MM.1S (cell line): ENCODE data around the gene MRPL16.

Experiments used
- DNase-seq: peaks from one replicate; pipeline ENCODE4 v3.0.0-alpha.2; 2015
- H2AFZ ChIP-seq: fragments of 300-600 bp; sonication (generic); 2 replicates; pipeline ENCODE4 v1.6.0; 2016; ENCODE audit warnings: antibody characterized with exemption, low read length
- H3F3A ChIP-seq: fragments of 300-600 bp; sonication (generic); 2 replicates; pipeline ENCODE4 v1.6.1; 2016; ENCODE audit warnings: mild to moderate bottlenecking, antibody characterized with exemption, low read length, moderate library complexity, mixed read lengths; ENCODE audit not compliant: insufficient read depth
- H3K27ac ChIP-seq: fragments of 300-600 bp; sonication (generic); 2 replicates; pipeline ENCODE4 v1.5.1; 2016; ENCODE audit warnings: mild to moderate bottlenecking, low read length
- H3K27me3 ChIP-seq: fragments of 300-600 bp; sonication (generic); replicated peaks from 2 replicates; pipeline ENCODE4 v1.6.0; 2016; ENCODE audit warnings: low read length; ENCODE audit not compliant: insufficient read depth
- H3K36me3 ChIP-seq: fragments of 300-600 bp; sonication (generic); replicated peaks from 2 replicates; pipeline ENCODE4 v1.6.1; 2016; ENCODE audit warnings: mild to moderate bottlenecking, low read length, mixed read lengths; ENCODE audit not compliant: insufficient read depth
- H3K4me1 ChIP-seq: fragments of 300-600 bp; sonication (generic); 2 replicates; pipeline ENCODE4 v1.6.1; 2016; ENCODE audit warnings: low read length, mixed read lengths
- H3K4me2 ChIP-seq: fragments of 300-600 bp; sonication (generic); 2 replicates; pipeline ENCODE4 v1.6.0; 2016; ENCODE audit warnings: low read depth, low read length
- H3K4me3 ChIP-seq: fragments of 300-600 bp; sonication (generic); 2 replicates; pipeline ENCODE4 v1.5.1; 2016; ENCODE audit warnings: low read length, mixed read lengths
- H3K79me2 ChIP-seq: fragments of 300-600 bp; sonication (generic); 2 replicates; pipeline ENCODE4 v1.6.1; 2016; ENCODE audit warnings: mixed run types, low read length, mixed read lengths
- H3K9ac ChIP-seq: fragments of 300-600 bp; sonication (generic); 2 replicates; pipeline ENCODE4 v1.6.1; 2016; ENCODE audit warnings: low read length, mixed read lengths
- H3K9me2 ChIP-seq: fragments of 300-600 bp; sonication (generic); replicated peaks from 2 replicates; pipeline ENCODE4 v1.6.1; 2016; ENCODE audit warnings: mild to moderate bottlenecking, low read length, mixed read lengths; ENCODE audit not compliant: insufficient read depth
- H3K9me3 ChIP-seq: fragments of 300-600 bp; sonication (generic); replicated peaks from 2 replicates; pipeline ENCODE4 v1.6.1; 2016; ENCODE audit warnings: mild to moderate bottlenecking, low read length, mixed read lengths; ENCODE audit not compliant: insufficient read depth
- H4K20me1 ChIP-seq: fragments of 300-600 bp; sonication (generic); 2 replicates; pipeline ENCODE4 v1.6.1; 2016; ENCODE audit warnings: mild to moderate bottlenecking, low read length, moderate library complexity, mixed read lengths; ENCODE audit not compliant: insufficient read depth
- CTCF ChIP-seq: fragments of 300-600 bp; sonication (generic); IDR thresholded peaks from 2 replicates; pipeline ENCODE4 v1.5.1; 2016; ENCODE audit warnings: antibody characterized with exemption, low read length, mixed read lengths
- EZH2 ChIP-seq: fragments of 300-600 bp; sonication (generic); optimal IDR thresholded peaks from 2 replicates; pipeline ENCODE3; 2017; ENCODE audit warnings: low read depth, mild to moderate bottlenecking, antibody characterized with exemption, low read length, mixed read lengths
- EZH2phosphoT487 ChIP-seq: fragments of 300-600 bp; sonication (generic); IDR thresholded peaks from 2 replicates; pipeline ENCODE4 v1.6.1; 2018; ENCODE audit warnings: antibody characterized with exemption, low read length

The MRPL16 gene

GRCh38 chr11:59801160-59801706, 9.3 kb downstream of the MRPL16 start:
- no peaks in the 10 kb centered on the region for H3K27me3 ChIP-seq
- H3K36me3 ChIP-seq, result peaks cover under 1% of the 10 kb centered on the region; the same call in 1 of the 2 replicates
- no peak overlapping the region for H3K4me2 ChIP-seq
- no peak for TF ChIP-seq EZH2
- TF ChIP-seq EZH2phosphoT487, result no peak
- TF ChIP-seq CTCF, result no peak
- H4K20me1 ChIP-seq, result no peaks in the 10 kb centered on the region
- no peak for DNase-seq
- H3F3A ChIP-seq, result peaks cover 3% of the 10 kb centered on the region; the same call in 1 of the 2 replicates
- no peaks in the 10 kb centered on the region for H3K9me2 ChIP-seq
- H3K9ac ChIP-seq, result no peak overlapping the region
- no peaks in the 10 kb centered on the region for H3K9me3 ChIP-seq
- H3K27ac ChIP-seq, result no peak overlapping the region
- H3K79me2 ChIP-seq, result no peaks in the 10 kb centered on the region
- no peak overlapping the region for H2AFZ ChIP-seq
- peaks cover 8% of the 10 kb centered on the region; the same call in 1 of the 2 replicates for H3K4me1 ChIP-seq
- no peak overlapping the region for H3K4me3 ChIP-seq

- Histone ChIP-seq H3K9ac (no peak overlapping the region), H2AFZ (no peak overlapping the region), H3K9me3 (no peaks in the 10 kb centered on the region), H3K9me2 (no peaks in the 10 kb centered on the region), H3K79me2 (no peaks in the 10 kb centered on the region), H4K20me1 (no peaks in the 10 kb centered on the region), H3K27me3 (no peaks in the 10 kb centered on the region), H3K4me3 (no peak overlapping the region), H3K36me3 (no peaks in the 10 kb centered on the region; the same call in 1 of the 2 replicates), H3K4me1 (peaks cover 8% of the 10 kb centered on the region; the same call in 1 of the 2 replicates), H3K27ac (no peak overlapping the region), H3K4me2 (no peak overlapping the region), H3F3A (peaks cover 3% of the 10 kb centered on the region; the same call in 1 of the 2 replicates)
- DNase-seq, result no peak
- TF ChIP-seq CTCF (no peak), EZH2phosphoT487 (no peak), EZH2 (no peak)
These were observed 10.1 kb downstream of the MRPL16 start for GRCh38 chr11:59800390-59801025.

GRCh38 chr11:59794417-59794816, 16.2 kb downstream of the MRPL16 start:
- TF ChIP-seq CTCF (no peak), EZH2 (no peak), EZH2phosphoT487 (no peak)
- Histone ChIP-seq H3K79me2 (no peaks in the 10 kb centered on the region), H2AFZ (no peak overlapping the region), H3K27ac (no peak overlapping the region), H3K9me3 (no peaks in the 10 kb centered on the region), H3K4me3 (no peak overlapping the region), H3K27me3 (no peaks in the 10 kb centered on the region), H3K9me2 (no peaks in the 10 kb centered on the region), H3K4me1 (no peaks in the 10 kb centered on the region), H3K9ac (no peak overlapping the region), H3F3A (no peaks in the 10 kb centered on the region), H4K20me1 (no peaks in the 10 kb centered on the region), H3K36me3 (no peaks in the 10 kb centered on the region), H3K4me2 (no peak overlapping the region)
- no peak for DNase-seq
